HepG2 (cell line): ENCODE measurements around the gene TEKTIP1. TPM values are rescaled to one million over a fixed set of nuclear protein-coding genes. Genes with fewer than 3 reads are reported as not detected.

Experiments used
- BORCS8-MEF2B ChIP-seq: sonication (generic); formaldehyde crosslinking; IDR thresholded peaks from 2 replicates; pipeline ENCODE4 v1.8.0; 2022; ENCODE audit warnings: mild to moderate bottlenecking, missing genetic modification reagents
- BRF2 ChIP-seq: sonication (generic); formaldehyde crosslinking; IDR thresholded peaks from 2 replicates; pipeline ENCODE4 v1.8.1; 2022; ENCODE audit warnings: mild to moderate bottlenecking, missing genetic modification reagents
- CEBPB ChIP-seq: IDR thresholded peaks from 2 replicates; pipeline ENCODE4 v1.6.1; 2011; ENCODE audit warnings: low read depth, low read length, improper control_type of control experiment, borderline replicate concordance
- ETV5 ChIP-seq: IDR thresholded peaks from 2 replicates; pipeline ENCODE4 v1.6.1; 2018; ENCODE audit warnings: missing biosample characterization, missing genetic modification reagents, inconsistent platforms, borderline replicate concordance
- FOSL1 ChIP-seq: sonication (generic); formaldehyde crosslinking; IDR thresholded peaks from 2 replicates; pipeline ENCODE4 v1.9.0; 2021; ENCODE audit warnings: missing genetic modification reagents, borderline replicate concordance
- HNRNPLL ChIP-seq: fragments of 200-400 bp; formaldehyde crosslinking; IDR thresholded peaks from 2 replicates; pipeline ENCODE4 v1.6.1; 2017; ENCODE audit warnings: mild to moderate bottlenecking, low read depth, low read length; ENCODE audit not compliant: poor library complexity, severe bottlenecking
- TEAD3 ChIP-seq: optimal IDR thresholded peaks from 2 replicates; pipeline ENCODE3; 2016; ENCODE audit warnings: borderline replicate concordance
- THAP8 ChIP-seq: sonication (generic); formaldehyde crosslinking; IDR thresholded peaks from 2 replicates; pipeline ENCODE4 v1.5.1; 2020; ENCODE audit warnings: missing genetic modification reagents, mild to moderate bottlenecking, borderline replicate concordance
- TRAFD1 ChIP-seq: sonication (generic); formaldehyde crosslinking; IDR thresholded peaks from 2 replicates; pipeline ENCODE4 v1.5.1; 2020; ENCODE audit warnings: missing genetic modification reagents, mild to moderate bottlenecking, borderline replicate concordance
- XBP1 ChIP-seq: sonication (generic); formaldehyde crosslinking; IDR thresholded peaks from 2 replicates; pipeline ENCODE4 v1.5.0; 2020; ENCODE audit warnings: missing genetic modification reagents
- ZNF331 ChIP-seq: sonication (generic); formaldehyde crosslinking; IDR thresholded peaks from 2 replicates; pipeline ENCODE4 v1.4.0; 2020; ENCODE audit warnings: missing genetic modification reagents
- ZNF432 ChIP-seq: sonication (generic); formaldehyde crosslinking; IDR thresholded peaks from 2 replicates; pipeline ENCODE4 v1.5.0; 2020; ENCODE audit warnings: missing genetic modification reagents, mild to moderate bottlenecking, borderline replicate concordance
- ZNF605 ChIP-seq: sonication (generic); formaldehyde crosslinking; IDR thresholded peaks from 2 replicates; pipeline ENCODE4 v1.8.0; 2022; ENCODE audit warnings: mild to moderate bottlenecking, missing genetic modification reagents
- ZNF619 ChIP-seq: sonication (generic); formaldehyde crosslinking; IDR thresholded peaks from 2 replicates; pipeline ENCODE4 v1.4.0; 2020; ENCODE audit warnings: mild to moderate bottlenecking, missing genetic modification reagents
- ZNF646 ChIP-seq: sonication (generic); formaldehyde crosslinking; IDR thresholded peaks from 2 replicates; pipeline ENCODE4 v1.9.0; 2021; ENCODE audit warnings: mild to moderate bottlenecking, missing genetic modification reagents
- ZNF670 ChIP-seq: sonication (generic); formaldehyde crosslinking; IDR thresholded peaks from 2 replicates; pipeline ENCODE4 v1.8.0; 2022; ENCODE audit warnings: mild to moderate bottlenecking, missing genetic modification reagents, borderline replicate concordance
- ZNF672 ChIP-seq: sonication (generic); formaldehyde crosslinking; IDR thresholded peaks from 2 replicates; pipeline ENCODE4 v1.8.1; 2022; ENCODE audit warnings: missing genetic modification reagents
- ZSCAN5A ChIP-seq: sonication (generic); formaldehyde crosslinking; IDR thresholded peaks from 2 replicates; pipeline ENCODE4 v1.8.0; 2022; ENCODE audit warnings: mild to moderate bottlenecking, missing genetic modification reagents, borderline replicate concordance
- polyA plus RNA-seq, 8 experiments: library from polyadenylated mRNA; depleted of rRNA in 3 of 8; stranded (reverse) in 7 of 8; unstranded in 1 of 8; fragments of >200 nt; fragmentation: Illumina TruSeq in 4 of 8; extraction: Trizol in 4 of 8; gene quantifications; 2 replicates each; pipeline versions ENCODE4 v1.2.1 to v1.2.3, GENCODE V29; 2011 to 2016; ENCODE audit warnings: low read depth in 4 of 8, missing spikeins in 1 of 8, mixed read lengths in 1 of 8; ENCODE audit not compliant: insufficient read depth in 1 of 8
- total RNA-seq, 5 experiments: library from RNA; depleted of rRNA; stranded (reverse); fragments of >200 nt; fragmentation: Illumina TruSeq; extraction: Trizol; gene quantifications; 2 replicates each; pipeline ENCODE4 v1.2.3, GENCODE V29; 2016; ENCODE audit warnings: low read depth in 1 of 5

Gene TEKTIP1
- total and polyA plus RNA-seq, 2 of the 13 experiments (the other 11 are each of a cell fraction or from before 2014, with no cell fraction given): not detected

- TF ChIP-seq ZNF646 (CRISPR knock-in tag) (no peak), ZNF619 (CRISPR knock-in tag) (no peak), HNRNPLL (no peak), ZNF672 (CRISPR knock-in tag) (no peak), ZNF605 (CRISPR knock-in tag) (no peak), ETV5 (CRISPR knock-in tag) (no peak), FOSL1 (CRISPR knock-in tag) (no peak), THAP8 (no peak), CEBPB (no peak), ZSCAN5A (CRISPR knock-in tag) (no peak), BORCS8-MEF2B (CRISPR knock-in tag) (no peak), TRAFD1 (CRISPR knock-in tag) (no peak), ZNF331 (CRISPR knock-in tag) (no peak), XBP1 (CRISPR knock-in tag) (no peak), BRF2 (no peak), ZNF670 (no peak), TEAD3 (CRISPR knock-in tag) (no peak), ZNF432 (CRISPR knock-in tag) (no peak)
Observed at GRCh38 chr19:3507371-3508120, 31.4 kb upstream of the TEKTIP1 start (continued).
